ENCODE measurements around the gene SIGLEC10.
"Not testable (repeated sequence)": the region's sequence is repeated elsewhere in the genome, so short reads cannot be mapped to it uniquely, and the experiment has no call there.

The SIGLEC10 gene

DNA sequence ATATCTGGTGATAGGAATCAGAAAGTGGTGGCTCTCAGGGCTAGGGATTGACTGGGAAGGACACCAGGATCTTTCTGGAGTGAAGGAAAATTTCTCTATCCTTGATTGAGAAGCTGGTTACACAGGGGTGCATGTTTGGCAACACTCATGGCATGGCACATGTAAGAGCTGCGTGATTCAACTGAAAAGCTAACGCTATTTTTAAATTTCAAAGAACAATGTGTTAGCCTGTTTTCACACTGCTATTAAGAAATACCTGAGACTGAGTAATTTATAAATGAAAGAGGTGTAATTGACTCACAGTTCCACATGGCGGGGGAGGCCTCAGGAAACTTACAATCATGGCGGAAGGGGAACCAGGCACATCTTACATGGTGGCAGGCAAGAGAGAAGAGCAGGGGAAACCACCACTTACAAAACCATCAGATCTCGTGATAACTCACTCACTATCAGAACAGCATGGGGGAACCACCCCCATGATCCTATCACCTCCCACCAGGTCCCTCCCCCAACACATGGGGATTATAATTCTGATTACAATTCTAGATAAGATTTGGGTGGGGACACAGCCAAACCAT is 33.4 kb upstream of the SIGLEC10 start:
- TF ChIP-seq, protein P1, sequence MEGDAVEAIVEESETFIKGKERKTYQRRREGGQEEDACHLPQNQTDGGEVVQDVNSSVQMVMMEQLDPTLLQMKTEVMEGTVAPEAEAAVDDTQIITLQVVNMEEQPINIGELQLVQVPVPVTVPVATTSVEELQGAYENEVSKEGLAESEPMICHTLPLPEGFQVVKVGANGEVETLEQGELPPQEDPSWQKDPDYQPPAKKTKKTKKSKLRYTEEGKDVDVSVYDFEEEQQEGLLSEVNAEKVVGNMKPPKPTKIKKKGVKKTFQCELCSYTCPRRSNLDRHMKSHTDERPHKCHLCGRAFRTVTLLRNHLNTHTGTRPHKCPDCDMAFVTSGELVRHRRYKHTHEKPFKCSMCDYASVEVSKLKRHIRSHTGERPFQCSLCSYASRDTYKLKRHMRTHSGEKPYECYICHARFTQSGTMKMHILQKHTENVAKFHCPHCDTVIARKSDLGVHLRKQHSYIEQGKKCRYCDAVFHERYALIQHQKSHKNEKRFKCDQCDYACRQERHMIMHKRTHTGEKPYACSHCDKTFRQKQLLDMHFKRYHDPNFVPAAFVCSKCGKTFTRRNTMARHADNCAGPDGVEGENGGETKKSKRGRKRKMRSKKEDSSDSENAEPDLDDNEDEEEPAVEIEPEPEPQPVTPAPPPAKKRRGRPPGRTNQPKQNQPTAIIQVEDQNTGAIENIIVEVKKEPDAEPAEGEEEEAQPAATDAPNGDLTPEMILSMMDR (IDR thresholded peaks at IDR 0.05; ENCODE audit: low read depth, low read length): no peak
- H3K4me3 ChIP-seq (ENCODE audit: low read depth, low read length): no peak overlapping the region
- DNase-seq (ENCODE audit: low read depth, low spot score): no peak
- in situ Hi-C loops (cut with HindIII; ENCODE audit: low sequenced_read_pairs): no loop called here

DNA sequence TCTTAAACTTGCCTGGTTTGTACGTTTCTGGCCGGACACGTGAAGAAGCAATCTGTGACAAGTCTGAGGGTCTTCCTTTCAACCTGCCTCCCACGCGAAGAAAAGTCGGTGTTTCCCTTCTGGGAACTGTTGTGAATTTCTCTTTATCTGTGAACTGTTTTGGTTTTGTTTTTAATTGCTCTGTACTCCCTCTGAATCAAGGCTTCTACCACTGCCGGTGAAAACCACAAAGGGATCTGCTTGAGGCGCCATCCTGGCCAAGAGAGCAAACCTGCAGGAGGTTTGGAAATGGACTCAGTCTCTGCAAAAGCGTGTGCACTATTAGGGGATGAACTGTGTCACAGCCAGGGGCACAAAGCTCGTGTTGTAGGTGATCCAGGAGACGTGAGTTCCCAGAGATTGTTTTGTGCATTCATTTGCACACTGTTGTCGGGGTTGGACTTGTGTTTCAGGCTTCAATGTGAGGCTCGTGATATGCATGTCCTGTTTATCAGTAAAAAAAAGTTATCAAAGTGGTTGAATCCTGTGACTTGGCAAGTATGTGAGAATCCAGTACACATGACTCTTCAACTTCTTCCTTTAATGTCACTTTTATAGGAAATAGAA is 31.1 kb upstream of the SIGLEC10 start:
- TF ChIP-seq, protein P1 (IDR thresholded peaks at IDR 0.05; ENCODE audit: low read depth, low read length): no peak
- no peak for DNase-seq (ENCODE audit: low read depth, low spot score)
- H3K4me3 ChIP-seq (ENCODE audit: low read depth, low read length): no peak overlapping the region
- in situ Hi-C loops (cut with HindIII; ENCODE audit: low sequenced_read_pairs): no loop called here

DNA sequence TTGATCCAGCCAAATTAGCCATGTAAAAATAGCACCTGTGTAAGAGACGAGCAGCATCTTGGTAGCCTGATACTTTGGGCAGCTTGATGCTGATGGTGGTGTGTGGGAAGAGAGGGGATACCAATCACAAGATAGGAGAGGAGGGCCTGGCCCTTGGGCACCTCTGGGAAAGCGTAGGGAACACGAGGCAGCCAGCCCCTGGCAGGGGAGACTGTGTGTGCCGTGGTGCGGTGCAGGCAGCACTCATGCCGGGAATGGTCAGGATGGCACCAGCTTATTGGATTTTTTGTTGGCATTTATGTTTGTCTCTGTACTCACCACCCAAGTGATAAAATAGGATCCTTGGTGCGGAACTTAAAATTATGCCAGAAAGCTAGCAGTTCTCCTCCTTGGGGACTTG is 30.6 kb upstream of the SIGLEC10 start:
- DNase-seq (ENCODE audit: low read depth, low spot score): no peak
- H3K4me3 ChIP-seq (ENCODE audit: low read depth, low read length): no peak overlapping the region
- TF ChIP-seq, protein P1 (IDR thresholded peaks at IDR 0.05; ENCODE audit: low read depth, low read length): no peak
- in situ Hi-C loops (cut with HindIII; ENCODE audit: low sequenced_read_pairs): no loop called here

DNA sequence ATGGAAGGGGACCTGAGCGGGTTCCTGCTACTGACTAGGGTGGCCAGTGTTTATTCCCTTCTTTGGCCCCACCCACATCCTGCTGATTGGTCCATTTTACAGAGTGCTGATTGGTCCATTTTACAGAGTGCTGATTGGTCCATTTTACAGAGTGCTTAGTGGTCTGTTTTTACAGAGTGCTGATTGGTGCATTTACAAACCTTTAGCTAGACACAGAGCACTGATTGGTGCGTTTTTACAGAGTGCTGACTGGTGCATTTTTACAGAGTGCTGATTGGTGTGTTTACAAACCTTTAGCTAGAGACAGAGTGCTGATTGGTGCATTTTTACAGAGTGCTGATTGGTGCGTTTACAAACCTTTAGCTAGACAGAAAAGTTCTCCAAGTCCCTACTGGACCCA is 30.1 kb upstream of the SIGLEC10 start:
- DNase-seq (ENCODE audit: low read depth, low spot score); in situ Hi-C loops (cut with HindIII; ENCODE audit: low sequenced_read_pairs); H3K4me3 ChIP-seq (ENCODE audit: low read depth, low read length): not testable (repeated sequence)

DNA sequence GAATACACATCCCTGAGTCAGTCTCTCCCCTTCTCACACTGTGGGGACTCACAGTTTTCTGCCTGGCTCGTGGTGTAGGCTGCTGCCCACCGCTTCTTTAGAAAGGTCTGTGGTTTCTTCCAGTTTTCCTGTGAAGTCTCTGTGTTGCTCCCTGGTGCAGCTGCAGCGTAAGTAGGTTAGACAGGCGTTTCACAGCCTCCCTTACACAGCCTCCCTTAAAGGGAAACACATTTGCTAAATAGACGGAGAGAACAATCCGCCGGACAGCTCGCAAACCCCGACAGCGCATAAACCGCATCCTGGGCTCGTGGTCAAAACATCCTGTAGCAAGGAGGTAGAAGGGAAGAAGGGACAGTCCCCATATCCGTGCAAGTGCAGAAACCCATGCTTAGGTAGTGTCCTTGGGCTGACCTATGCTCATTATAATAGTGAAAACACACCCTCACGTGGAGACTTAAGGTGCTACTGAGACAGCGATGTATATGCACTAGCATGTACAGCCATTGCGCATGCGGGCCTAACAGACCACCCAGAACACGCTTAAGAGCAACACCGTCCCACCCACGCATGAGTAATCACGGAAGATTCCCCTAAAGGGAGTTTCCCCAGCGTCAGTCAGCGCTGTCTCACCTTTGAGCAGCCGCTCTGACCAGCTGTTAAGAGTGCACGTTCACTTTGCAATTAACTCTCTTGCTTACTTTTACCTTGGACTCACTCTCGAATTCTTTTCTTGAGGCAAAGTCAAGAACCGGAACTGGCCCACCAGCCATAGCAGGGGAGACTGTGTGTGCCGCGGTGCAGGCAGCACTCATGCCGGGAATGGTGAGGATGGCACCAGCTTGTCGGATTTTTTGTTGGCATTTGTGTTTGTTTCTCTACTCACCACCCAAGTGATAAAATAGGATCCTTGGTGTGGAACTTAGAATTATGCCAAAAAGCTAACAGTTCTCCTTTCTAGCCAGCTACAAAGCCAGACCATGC is 24.3 kb upstream of the SIGLEC10 start:
- in situ Hi-C loops (cut with HindIII; ENCODE audit: low sequenced_read_pairs): no loop called here
- no peak overlapping the region for H3K4me3 ChIP-seq (ENCODE audit: low read depth, low read length)
- no peak for DNase-seq (ENCODE audit: low read depth, low spot score)
- TF ChIP-seq, protein P1 (IDR thresholded peaks at IDR 0.05; ENCODE audit: low read depth, low read length): no peak

DNA sequence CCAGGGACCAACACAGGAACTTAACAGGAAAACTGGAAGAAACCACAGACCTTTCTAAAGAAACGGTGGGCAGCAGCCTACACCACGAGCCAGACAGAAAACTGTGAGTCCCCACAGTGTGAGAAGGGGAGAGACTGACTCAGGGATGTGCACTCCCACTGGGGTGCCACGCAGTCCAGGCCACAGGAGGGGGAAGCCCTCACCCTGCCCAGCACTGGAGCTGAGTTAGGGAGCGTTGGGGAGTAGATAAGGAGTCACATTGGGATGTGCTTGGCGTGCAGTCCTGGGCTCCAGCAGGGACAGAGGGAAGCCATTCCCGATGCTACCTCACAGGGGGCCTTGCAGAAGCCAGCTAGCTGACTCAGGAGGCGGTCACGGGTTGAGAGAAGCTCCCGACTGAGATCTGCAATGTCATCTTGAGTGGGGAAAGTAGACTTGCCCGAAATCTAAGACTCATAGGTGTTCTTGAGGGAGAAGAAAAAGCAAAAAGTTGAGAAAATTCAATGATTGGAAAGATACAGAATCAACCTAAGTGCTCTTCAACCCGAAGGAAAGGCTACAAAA is 23.5 kb upstream of the SIGLEC10 start:
- no peak for DNase-seq (ENCODE audit: low read depth, low spot score)

More for the DNA sequence above, 23.5 kb upstream of the SIGLEC10 start:
- in situ Hi-C loops (cut with HindIII; ENCODE audit: low sequenced_read_pairs): no loop called here
- H3K4me3 ChIP-seq (ENCODE audit: low read depth, low read length): no peak overlapping the region
- TF ChIP-seq, protein P1 (IDR thresholded peaks at IDR 0.05; ENCODE audit: low read depth, low read length): no peak
